H9 (cell line): ENCODE data around the gene PRTN3. TPM values are rescaled to one million over a fixed set of nuclear protein-coding genes. Genes with fewer than 3 reads are reported as not detected.

Source experiments
- DNase-seq: peaks from one replicate; pipeline ENCODE4 v3.0.0-alpha.2; 2017
- H2AFZ ChIP-seq: one replicate; pipeline ENCODE4 v1.6.1; 2013; ENCODE audit warnings: mild to moderate bottlenecking, low read length, control low read depth, moderate library complexity
- H2AK5ac ChIP-seq: 2 replicates; pipeline ENCODE4 v1.6.1; 2013; ENCODE audit warnings: low read length, control low read depth, mixed read lengths; ENCODE audit not compliant: insufficient read length
- H2BK120ac ChIP-seq: one replicate; pipeline ENCODE4 v1.6.1; 2013; ENCODE audit warnings: low read depth, mild to moderate bottlenecking, low read length, control low read depth, inconsistent platforms; ENCODE audit not compliant: poor library complexity, severe bottlenecking
- H2BK12ac ChIP-seq: 2 replicates; pipeline ENCODE4 v1.6.1; 2013; ENCODE audit warnings: low read length, control low read depth, mixed read lengths, low read depth; ENCODE audit not compliant: insufficient read length
- H2BK15ac ChIP-seq: 2 replicates; pipeline ENCODE4 v1.6.1; 2013; ENCODE audit warnings: low read depth, low read length, control low read depth
- H2BK20ac ChIP-seq: one replicate; pipeline ENCODE4 v1.6.1; 2013; ENCODE audit warnings: low read depth, mild to moderate bottlenecking, low read length, control low read depth, inconsistent platforms; ENCODE audit not compliant: poor library complexity, severe bottlenecking
- H2BK5ac ChIP-seq: 2 replicates; pipeline ENCODE4 v1.6.1; 2013; ENCODE audit warnings: low read length, control low read depth, mixed read lengths; ENCODE audit not compliant: insufficient read length
- H3K14ac ChIP-seq: 2 replicates; pipeline ENCODE4 v1.6.1; 2013; ENCODE audit warnings: low read length, control low read depth; ENCODE audit not compliant: insufficient read depth
- H3K18ac ChIP-seq: 2 replicates; pipeline ENCODE4 v1.6.1; 2013; ENCODE audit warnings: low read depth, mild to moderate bottlenecking, mixed read lengths, low read length, control low read depth; ENCODE audit not compliant: insufficient read length
- H3K23ac ChIP-seq: 2 replicates; pipeline ENCODE4 v1.6.1; 2013; ENCODE audit warnings: low read length, control low read depth, mixed read lengths, low read depth; ENCODE audit not compliant: insufficient read length
- H3K23me2 ChIP-seq: 2 replicates; pipeline ENCODE4 v1.6.1; 2013; ENCODE audit warnings: low read depth, mild to moderate bottlenecking, mixed read lengths, low read length, control low read depth; ENCODE audit not compliant: insufficient read length, poor library complexity, severe bottlenecking
- H3K27ac ChIP-seq: 2 replicates; pipeline ENCODE4 v1.5.1; 2013; ENCODE audit warnings: low read length, control low read depth, mixed read lengths, low read depth; ENCODE audit not compliant: insufficient read length
- H3K27me3 ChIP-seq: 2 replicates; pipeline ENCODE4 v1.6.1; 2013; ENCODE audit warnings: low read length, control low read depth, inconsistent platforms; ENCODE audit not compliant: insufficient read depth
- H3K4ac ChIP-seq: 2 replicates; pipeline ENCODE4 v1.6.1; 2013; ENCODE audit warnings: low read depth, mild to moderate bottlenecking, control low read depth, inconsistent platforms, low read length, moderate library complexity
- H3K4me1 ChIP-seq: 2 replicates; pipeline ENCODE4 v1.6.1; 2013; ENCODE audit warnings: low read length, control low read depth, inconsistent platforms; ENCODE audit not compliant: insufficient read depth
- H3K4me2 ChIP-seq: 2 replicates; pipeline ENCODE4 v1.6.1; 2013; ENCODE audit warnings: low read length, control low read depth, mixed read lengths; ENCODE audit not compliant: insufficient read length, insufficient read depth
- H3K56ac ChIP-seq: 2 replicates; pipeline ENCODE4 v1.6.1; 2013; ENCODE audit warnings: low read depth, mild to moderate bottlenecking, mixed read lengths, low read length, control low read depth; ENCODE audit not compliant: insufficient read length
- H3K79me1 ChIP-seq: 2 replicates; pipeline ENCODE4 v1.6.1; 2013; ENCODE audit warnings: low read depth, mild to moderate bottlenecking, moderate library complexity, low read length, control low read depth, inconsistent platforms; ENCODE audit not compliant: insufficient read depth, poor library complexity, severe bottlenecking
- H3K79me2 ChIP-seq: 2 replicates; pipeline ENCODE4 v1.6.1; 2013; ENCODE audit warnings: low read length, control low read depth, inconsistent platforms; ENCODE audit not compliant: insufficient read depth
- H3K9ac ChIP-seq: 2 replicates; pipeline ENCODE4 v1.6.1; 2013; ENCODE audit warnings: low read length, control low read depth, mixed read lengths; ENCODE audit not compliant: insufficient read length; ENCODE audit errors: extremely low read depth
- H3K9me3 ChIP-seq: one replicate; pipeline ENCODE4 v1.6.1; 2013; ENCODE audit warnings: low read depth, low read length, inconsistent platforms; ENCODE audit not compliant: control insufficient read depth
- H3T11ph ChIP-seq: one replicate; pipeline ENCODE4 v1.6.1; 2013; ENCODE audit warnings: mild to moderate bottlenecking, low read length, control low read depth, inconsistent platforms
- H4K20me1 ChIP-seq: one replicate; pipeline ENCODE4 v1.6.1; 2013; ENCODE audit not compliant: control insufficient read depth, insufficient read length, insufficient read depth
- H4K5ac ChIP-seq: 2 replicates; pipeline ENCODE4 v1.6.1; 2013; ENCODE audit warnings: low read depth, mild to moderate bottlenecking, mixed read lengths, low read length, control low read depth; ENCODE audit not compliant: insufficient read length
- H4K8ac ChIP-seq: replicated peaks from 2 replicates; pipeline ENCODE4 v1.6.1; 2013; ENCODE audit warnings: low read length, control low read depth, mixed read lengths, low read depth; ENCODE audit not compliant: insufficient read length
- H4K91ac ChIP-seq: 2 replicates; pipeline ENCODE4 v1.6.1; 2013; ENCODE audit warnings: low read depth, mild to moderate bottlenecking, moderate library complexity, mixed read lengths, low read length, control low read depth; ENCODE audit not compliant: insufficient read length
- H3K27ac Mint-ChIP-seq, 3 experiments: 2 replicates in 2 of 3; 3 replicates in 1 of 3; pipeline ENCODE4 v1.8.0; 2020 to 2021; ENCODE audit warnings: mixed read lengths in 3 of 3, mild to moderate bottlenecking in 1 of 3, moderate library complexity in 1 of 3
- H3K27me3 Mint-ChIP-seq: 2 replicates; pipeline ENCODE4 v1.8.0; 2021; ENCODE audit warnings: low read depth, mild to moderate bottlenecking, moderate library complexity, mixed read lengths
- H3K36me3 Mint-ChIP-seq, 3 experiments: 2 replicates in 2 of 3; 3 replicates in 1 of 3; pipeline ENCODE4 v1.8.0; 2020 to 2021; ENCODE audit warnings: low read depth in 3 of 3, mixed read lengths in 3 of 3; ENCODE audit not compliant: insufficient read depth in 1 of 3
- H3K4me1 Mint-ChIP-seq, 2 experiments: 2 replicates each; pipeline ENCODE4 v1.8.0; 2020; ENCODE audit warnings: mixed read lengths in 2 of 2
- H3K4me3 Mint-ChIP-seq, 2 experiments: 2 replicates in 1 of 2; 3 replicates in 1 of 2; pipeline ENCODE4 v1.8.0; 2020 to 2021; ENCODE audit warnings: mild to moderate bottlenecking in 2 of 2, mixed read lengths in 2 of 2, moderate library complexity in 1 of 2
- H3K9me3 Mint-ChIP-seq, 2 experiments: 2 replicates in 1 of 2; 3 replicates in 1 of 2; pipeline ENCODE4 v1.8.0; 2020; ENCODE audit warnings: mild to moderate bottlenecking in 2 of 2, mixed read lengths in 2 of 2, moderate library complexity in 1 of 2
- CTCF ChIP-seq: fragments of 200-600 bp; sonication (generic); conservative IDR thresholded peaks from 3 replicates; pipeline ENCODE4 v1.8.0; 2021; ENCODE audit warnings: antibody characterized with exemption, mild to moderate bottlenecking
- WGBS: extraction: QIAGEN DNeasy Blood & Tissue Kit; methylation state at CpG from one replicate; pipeline ENCODE4 v1.1.7; 2013; ENCODE audit warnings: missing lambda C conversion rate, low lambda C conversion rate, mixed read lengths; ENCODE audit not compliant: insufficient read length; ENCODE audit errors: extremely low coverage; 5-methylcytosine and 5-hydroxymethylcytosine counted together
- total RNA-seq: library from RNA; stranded (reverse); gene quantifications from 2 replicates; pipeline ENCODE4 v1.2.1, GENCODE V29; 2021

PRTN3 gene
- total RNA-seq, 1 experiment from 2014 or later: 0.31 TPM

GRCh38 chr19:825897-826644, 14.7 kb upstream of the PRTN3 start:
- Mint-ChIP-seq H3K9me3 (no peaks in the 10 kb centered on the region), H3K27ac (no peak overlapping the region), H3K4me3 (no peak overlapping the region), H3K4me1 (peaks cover 7 to 14% of the 10 kb centered on the region in 2 experiments), H3K36me3 (no peaks in the 10 kb centered on the region; a peak in 1 of 7 replicates), H3K27me3 (peaks cover 6% of the 10 kb centered on the region)
- Histone ChIP-seq H2AK5ac (no peak overlapping the region), H3K9me3 (no peaks in the 10 kb centered on the region), H3K79me2 (no peaks in the 10 kb centered on the region), H2BK5ac (no peak overlapping the region), H4K20me1 (no peaks in the 10 kb centered on the region), H4K8ac (no peak overlapping the region), H2BK20ac (no peak overlapping the region), H3K27me3 (no peaks in the 10 kb centered on the region), H3K4me2 (no peak overlapping the region), H3K23ac (no peak overlapping the region), H3K4ac (no peak overlapping the region), H3K27ac (no peak overlapping the region), H3K4me1 (no peaks in the 10 kb centered on the region; the same call in 1 of the 2 replicates), H3K56ac (no peak overlapping the region), H3K23me2 (no peaks in the 10 kb centered on the region), H3K9ac (no peak overlapping the region), H3K79me1 (no peaks in the 10 kb centered on the region), H4K5ac (no peak overlapping the region), H3T11ph (no peak overlapping the region), H2BK12ac (no peak overlapping the region), H3K18ac (no peak overlapping the region), H2BK120ac (no peak overlapping the region), H2AFZ (no peak overlapping the region), H3K14ac (no peak overlapping the region), H4K91ac (no peak overlapping the region), H2BK15ac (no peak overlapping the region)
- DNase-seq: no peak
- TF ChIP-seq CTCF: no peak
- no CpG with 5 or more reads among the region's 19 CpGs for WGBS
